HepG2 (cell line): ENCODE measurements around the gene FUT3. TPM values are rescaled to one million over a fixed set of nuclear protein-coding genes. Genes with fewer than 3 reads are reported as not detected.

ENCODE experiments used
- ADNP ChIP-seq: sonication (generic); formaldehyde crosslinking; IDR thresholded peaks from 2 replicates; pipeline ENCODE4 v1.4.0; 2020; ENCODE audit warnings: missing genetic modification reagents
- GFI1 ChIP-seq: sonication (generic); formaldehyde crosslinking; IDR thresholded peaks from 2 replicates; pipeline ENCODE4 v1.5.0; 2020; ENCODE audit warnings: missing genetic modification reagents, mild to moderate bottlenecking, borderline replicate concordance
- KLF15 ChIP-seq: sonication (generic); formaldehyde crosslinking; IDR thresholded peaks from 2 replicates; pipeline ENCODE4 v1.8.1; 2023; ENCODE audit warnings: borderline replicate concordance, mild to moderate bottlenecking, inconsistent platforms, missing genetic modification reagents, mixed read lengths
- MBD4 ChIP-seq: IDR thresholded peaks from 2 replicates; pipeline ENCODE4 v1.6.1; 2012; ENCODE audit warnings: low read length, inconsistent platforms, borderline replicate concordance
- NONO ChIP-seq, 2 experiments: fragments of 450-650 bp in 1 of 2; sonication (generic) in 1 of 2; formaldehyde crosslinking in 1 of 2; IDR thresholded peaks in 1 of 2; conservative IDR thresholded peaks in 1 of 2; 2 replicates each; pipeline versions ENCODE4 v1.6.1 to v1.8.0; 2017 to 2022; ENCODE audit warnings: mild to moderate bottlenecking in 1 of 2, missing genetic modification reagents in 1 of 2, moderate library complexity in 1 of 2
- PHF21A ChIP-seq: sonication (generic); formaldehyde crosslinking; IDR thresholded peaks from 2 replicates; pipeline ENCODE4 v1.5.0; 2020; ENCODE audit warnings: mild to moderate bottlenecking, missing genetic modification reagents
- RCOR2 ChIP-seq: IDR thresholded peaks from 2 replicates; pipeline ENCODE4 v1.6.1; 2016; ENCODE audit warnings: missing biosample characterization, missing genetic modification reagents
- SIN3A ChIP-seq: IDR thresholded peaks from 2 replicates; pipeline ENCODE4 v1.6.1; 2011; ENCODE audit warnings: low read depth, mild to moderate bottlenecking, control low read depth, low read length, borderline replicate concordance
- SUZ12 ChIP-seq: fragments of 150-350 bp; IDR thresholded peaks from 2 replicates; pipeline ENCODE4 v1.6.1; 2014; ENCODE audit warnings: low read depth, low read length
- ZFY ChIP-seq: sonication (generic); formaldehyde crosslinking; IDR thresholded peaks from 2 replicates; pipeline ENCODE4 v1.4.0; 2020; ENCODE audit warnings: missing genetic modification reagents
- ZNF24 ChIP-seq: fragments of 450-650 bp; IDR thresholded peaks from 2 replicates; pipeline ENCODE4 v1.6.1; 2017; ENCODE audit warnings: antibody characterized with exemption, mild to moderate bottlenecking
- ZNF263 ChIP-seq: sonication (generic); formaldehyde crosslinking; IDR thresholded peaks from 2 replicates; pipeline ENCODE4 v1.4.0; 2020; ENCODE audit warnings: missing genetic modification reagents
- ZNF326 ChIP-seq: sonication (generic); formaldehyde crosslinking; IDR thresholded peaks from 2 replicates; pipeline ENCODE4 v1.4.0; 2020; ENCODE audit warnings: missing genetic modification reagents, borderline replicate concordance
- ZNF333 ChIP-seq: sonication (generic); formaldehyde crosslinking; IDR thresholded peaks from 2 replicates; pipeline ENCODE4 v1.4.0; 2020; ENCODE audit warnings: mild to moderate bottlenecking, missing genetic modification reagents, borderline replicate concordance
- ZNF784 ChIP-seq: sonication (generic); formaldehyde crosslinking; IDR thresholded peaks from 2 replicates; pipeline ENCODE4 v1.5.1; 2020; ENCODE audit warnings: missing genetic modification reagents, mild to moderate bottlenecking, borderline replicate concordance
- polyA plus RNA-seq, 8 experiments: library from polyadenylated mRNA; depleted of rRNA in 3 of 8; stranded (reverse) in 7 of 8; unstranded in 1 of 8; fragments of >200 nt; fragmentation: Illumina TruSeq in 4 of 8; extraction: Trizol in 4 of 8; gene quantifications; 2 replicates each; pipeline versions ENCODE4 v1.2.1 to v1.2.3, GENCODE V29; 2011 to 2016; ENCODE audit warnings: low read depth in 4 of 8, missing spikeins in 1 of 8, mixed read lengths in 1 of 8; ENCODE audit not compliant: insufficient read depth in 1 of 8
- total RNA-seq, 5 experiments: library from RNA; depleted of rRNA; stranded (reverse); fragments of >200 nt; fragmentation: Illumina TruSeq; extraction: Trizol; gene quantifications; 2 replicates each; pipeline ENCODE4 v1.2.3, GENCODE V29; 2016; ENCODE audit warnings: low read depth in 1 of 5
- TF ChIP-seq, protein P1 (sequence below): IDR thresholded peaks from 2 replicates; pipeline ENCODE4 v1.6.1; 2018; ENCODE audit warnings: missing genetic modification reagents
- TF ChIP-seq, protein P2 (sequence below): sonication (generic); formaldehyde crosslinking; IDR thresholded peaks from 2 replicates; pipeline ENCODE4 v1.4.0; 2020; ENCODE audit warnings: mild to moderate bottlenecking, missing genetic modification reagents
- TF ChIP-seq, protein P3 (sequence below): sonication (generic); formaldehyde crosslinking; IDR thresholded peaks from 2 replicates; pipeline ENCODE4 v1.4.0; 2020; ENCODE audit warnings: missing genetic modification reagents, borderline replicate concordance
- TF ChIP-seq, protein P4 (sequence below): sonication (generic); formaldehyde crosslinking; IDR thresholded peaks from 2 replicates; pipeline ENCODE4 v1.8.0; 2022; ENCODE audit warnings: missing genetic modification reagents, mild to moderate bottlenecking, moderate library complexity, borderline replicate concordance

FUT3 gene
- total and polyA plus RNA-seq, 2 of the 13 experiments (the other 11 are each of a cell fraction or from before 2014, with no cell fraction given) = 0.53 to 1.1 TPM

DNA sequence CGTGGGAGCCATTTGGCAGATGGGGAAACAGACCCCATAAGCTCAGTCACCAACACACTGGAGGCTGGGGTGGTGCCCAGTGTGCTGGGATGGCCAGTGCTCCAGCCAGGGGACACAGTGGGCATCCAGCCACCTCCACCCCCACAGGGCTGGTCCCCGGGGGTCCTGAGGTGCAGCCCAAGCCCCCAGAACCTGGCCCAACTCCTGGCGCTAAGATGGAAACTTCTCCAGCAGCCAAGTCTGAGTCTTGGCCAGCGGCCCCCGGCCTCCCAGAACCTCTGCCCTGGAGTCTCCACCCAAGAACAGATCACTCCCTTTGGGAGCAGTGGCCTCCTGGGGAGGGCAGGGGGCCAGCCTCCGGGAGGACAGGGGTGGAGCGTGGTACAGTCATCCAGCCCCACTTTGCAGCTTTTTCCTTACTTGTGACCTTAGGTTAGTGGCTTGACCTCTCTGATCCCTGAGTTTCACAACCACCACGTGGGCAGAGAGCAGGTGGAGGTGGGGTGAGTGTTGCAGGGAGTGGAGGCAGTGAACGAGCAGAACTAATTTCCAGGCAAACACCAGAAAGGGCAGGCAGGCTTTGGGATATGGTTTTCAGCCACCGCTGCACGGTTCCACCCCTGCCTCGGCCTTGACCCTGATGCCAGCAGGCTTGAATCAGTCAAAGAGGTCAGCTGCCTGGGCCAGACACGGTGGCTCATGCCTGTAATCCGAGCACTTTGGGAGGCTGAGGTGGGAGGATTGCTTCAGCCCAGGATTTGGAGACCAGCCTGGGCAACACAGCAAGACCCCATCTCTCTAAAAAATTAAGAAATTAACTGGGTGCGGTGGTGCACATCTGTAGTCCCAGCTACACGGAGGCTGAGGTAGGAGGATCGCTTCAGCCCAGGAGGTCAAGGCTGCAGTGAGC, 50.6 kb downstream of the FUT3 start (continued):
- TF ChIP-seq, protein P1, sequence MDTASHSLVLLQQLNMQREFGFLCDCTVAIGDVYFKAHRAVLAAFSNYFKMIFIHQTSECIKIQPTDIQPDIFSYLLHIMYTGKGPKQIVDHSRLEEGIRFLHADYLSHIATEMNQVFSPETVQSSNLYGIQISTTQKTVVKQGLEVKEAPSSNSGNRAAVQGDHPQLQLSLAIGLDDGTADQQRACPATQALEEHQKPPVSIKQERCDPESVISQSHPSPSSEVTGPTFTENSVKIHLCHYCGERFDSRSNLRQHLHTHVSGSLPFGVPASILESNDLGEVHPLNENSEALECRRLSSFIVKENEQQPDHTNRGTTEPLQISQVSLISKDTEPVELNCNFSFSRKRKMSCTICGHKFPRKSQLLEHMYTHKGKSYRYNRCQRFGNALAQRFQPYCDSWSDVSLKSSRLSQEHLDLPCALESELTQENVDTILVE (CRISPR knock-in tag) = no peak
- TF ChIP-seq PHF21A (CRISPR knock-in tag) (peak; percentile 31; the same call in 1 of the 2 replicates), SUZ12 (no peak), ZNF24 (no peak), ZFY (CRISPR knock-in tag) (0 out of 2 replicates have a peak, but pooled peaks have one; percentile 20), RCOR2 (CRISPR knock-in tag) (0 out of 2 replicates have a peak, but pooled peaks have one; percentile 62), ZNF333 (CRISPR knock-in tag) (no peak), ZNF326 (no peak), GFI1 (no peak), ZNF263 (CRISPR knock-in tag) (peak; percentile 86), SIN3A (no peak), NONO (IDR thresholded peaks at IDR 0.05) (no peak), NONO (CRISPR knock-in tag; conservative IDR thresholded peaks at IDR 0.05) (no peak), ZNF784 (no peak), KLF15 (CRISPR knock-in tag) (no peak), MBD4 (no peak), ADNP (CRISPR knock-in tag) (peak; percentile 14; the same call in 1 of the 2 replicates)
- TF ChIP-seq, protein P2, sequence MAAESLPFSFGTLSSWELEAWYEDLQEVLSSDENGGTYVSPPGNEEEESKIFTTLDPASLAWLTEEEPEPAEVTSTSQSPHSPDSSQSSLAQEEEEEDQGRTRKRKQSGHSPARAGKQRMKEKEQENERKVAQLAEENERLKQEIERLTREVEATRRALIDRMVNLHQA (CRISPR knock-in tag) = no peak
- TF ChIP-seq, protein P3, sequence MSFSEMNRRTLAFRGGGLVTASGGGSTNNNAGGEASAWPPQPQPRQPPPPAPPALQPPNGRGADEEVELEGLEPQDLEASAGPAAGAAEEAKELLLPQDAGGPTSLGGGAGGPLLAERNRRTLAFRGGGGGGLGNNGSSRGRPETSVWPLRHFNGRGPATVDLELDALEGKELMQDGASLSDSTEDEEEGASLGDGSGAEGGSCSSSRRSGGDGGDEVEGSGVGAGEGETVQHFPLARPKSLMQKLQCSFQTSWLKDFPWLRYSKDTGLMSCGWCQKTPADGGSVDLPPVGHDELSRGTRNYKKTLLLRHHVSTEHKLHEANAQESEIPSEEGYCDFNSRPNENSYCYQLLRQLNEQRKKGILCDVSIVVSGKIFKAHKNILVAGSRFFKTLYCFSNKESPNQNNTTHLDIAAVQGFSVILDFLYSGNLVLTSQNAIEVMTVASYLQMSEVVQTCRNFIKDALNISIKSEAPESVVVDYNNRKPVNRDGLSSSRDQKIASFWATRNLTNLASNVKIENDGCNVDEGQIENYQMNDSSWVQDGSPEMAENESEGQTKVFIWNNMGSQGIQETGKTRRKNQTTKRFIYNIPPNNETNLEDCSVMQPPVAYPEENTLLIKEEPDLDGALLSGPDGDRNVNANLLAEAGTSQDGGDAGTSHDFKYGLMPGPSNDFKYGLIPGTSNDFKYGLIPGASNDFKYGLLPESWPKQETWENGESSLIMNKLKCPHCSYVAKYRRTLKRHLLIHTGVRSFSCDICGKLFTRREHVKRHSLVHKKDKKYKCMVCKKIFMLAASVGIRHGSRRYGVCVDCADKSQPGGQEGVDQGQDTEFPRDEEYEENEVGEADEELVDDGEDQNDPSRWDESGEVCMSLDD (CRISPR knock-in tag) = no peak
- TF ChIP-seq, protein P4, sequence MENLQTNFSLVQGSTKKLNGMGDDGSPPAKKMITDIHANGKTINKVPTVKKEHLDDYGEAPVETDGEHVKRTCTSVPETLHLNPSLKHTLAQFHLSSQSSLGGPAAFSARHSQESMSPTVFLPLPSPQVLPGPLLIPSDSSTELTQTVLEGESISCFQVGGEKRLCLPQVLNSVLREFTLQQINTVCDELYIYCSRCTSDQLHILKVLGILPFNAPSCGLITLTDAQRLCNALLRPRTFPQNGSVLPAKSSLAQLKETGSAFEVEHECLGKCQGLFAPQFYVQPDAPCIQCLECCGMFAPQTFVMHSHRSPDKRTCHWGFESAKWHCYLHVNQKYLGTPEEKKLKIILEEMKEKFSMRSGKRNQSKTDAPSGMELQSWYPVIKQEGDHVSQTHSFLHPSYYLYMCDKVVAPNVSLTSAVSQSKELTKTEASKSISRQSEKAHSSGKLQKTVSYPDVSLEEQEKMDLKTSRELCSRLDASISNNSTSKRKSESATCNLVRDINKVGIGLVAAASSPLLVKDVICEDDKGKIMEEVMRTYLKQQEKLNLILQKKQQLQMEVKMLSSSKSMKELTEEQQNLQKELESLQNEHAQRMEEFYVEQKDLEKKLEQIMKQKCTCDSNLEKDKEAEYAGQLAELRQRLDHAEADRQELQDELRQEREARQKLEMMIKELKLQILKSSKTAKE (CRISPR knock-in tag) = peak; percentile 51
